PC-3 (cell line): ENCODE measurements around the gene PPP1R3D. TPM values are rescaled to one million over a fixed set of nuclear protein-coding genes. Genes with fewer than 3 reads are reported as not detected.

Experiments
- ATAC-seq: fragments of 200-7000 bp; cut with Tn5 transposase; 2 replicates; pipeline ENCODE4 v1.9.1; 2020; ENCODE audit warnings: mild to moderate bottlenecking, moderate library complexity
- BruUV-seq: library from RNA; stranded (reverse); fragments of 400-500 nt; replicated peaks from 2 replicates; lab custom pipeline; 2021; lab: Mats Ljungman, UMichigan
- CTCF ChIA-PET: fragments of 300-600 bp; sonication (Branson Sonifier 250); formaldehyde crosslinking; loops from one replicate; lab custom pipeline; 2022; ENCODE audit warnings: antibody characterized with exemption; lab: Charles Lee
- POLR2A ChIA-PET: fragments of 300-600 bp; sonication (Branson Sonifier 250); formaldehyde crosslinking; loops from one replicate; lab custom pipeline; 2022; ENCODE audit warnings: antibody characterized with exemption; ENCODE audit not compliant: unreplicated experiment; lab: Charles Lee
- DNase-seq: peaks from one replicate; pipeline ENCODE4 v3.0.0-alpha.2; 2015
- H2AFZ ChIP-seq: fragments of 300-600 bp; sonication (generic); 2 replicates; pipeline ENCODE4 v1.6.0; 2016; ENCODE audit warnings: antibody characterized with exemption, low read length
- H3F3A ChIP-seq: fragments of 300-600 bp; sonication (generic); one replicate; pipeline ENCODE4 v1.6.0; 2017; ENCODE audit warnings: antibody characterized with exemption, low read length, control low read depth, mild to moderate bottlenecking; ENCODE audit not compliant: unreplicated experiment
- H3K27ac ChIP-seq: fragments of 300-600 bp; sonication (generic); 2 replicates; pipeline ENCODE4 v1.5.1; 2016; ENCODE audit warnings: mild to moderate bottlenecking, low read length
- H3K27me3 ChIP-seq: fragments of 300-600 bp; sonication (generic); 2 replicates; pipeline ENCODE4 v1.6.1; 2016; ENCODE audit warnings: low read length, mixed read lengths
- H3K36me3 ChIP-seq: fragments of 300-600 bp; sonication (generic); 2 replicates; pipeline ENCODE4 v1.6.1; 2016; ENCODE audit warnings: low read depth, mixed run types, low read length, mixed read lengths
- H3K4me1 ChIP-seq: fragments of 300-600 bp; sonication (generic); 2 replicates; pipeline ENCODE4 v1.5.1; 2016; ENCODE audit warnings: low read length; ENCODE audit not compliant: insufficient read depth
- H3K4me2 ChIP-seq: fragments of 300-600 bp; sonication (generic); 2 replicates; pipeline ENCODE4 v1.6.0; 2016; ENCODE audit warnings: low read length
- H3K4me3 ChIP-seq: fragments of 300-600 bp; sonication (generic); 2 replicates; pipeline ENCODE4 v1.5.1; 2016; ENCODE audit warnings: mild to moderate bottlenecking, low read length, mixed read lengths
- H3K79me2 ChIP-seq: fragments of 300-600 bp; sonication (generic); 2 replicates; pipeline ENCODE4 v1.6.1; 2017; ENCODE audit warnings: low read length, mixed read lengths
- H3K9ac ChIP-seq: fragments of 300-600 bp; sonication (generic); 2 replicates; pipeline ENCODE4 v1.6.0; 2016; ENCODE audit warnings: mild to moderate bottlenecking, low read length
- H3K9me2 ChIP-seq: fragments of 300-600 bp; sonication (generic); replicated peaks from 2 replicates; pipeline ENCODE4 v1.6.1; 2016; ENCODE audit warnings: mixed run types, low read length, mixed read lengths
- H3K9me3 ChIP-seq: fragments of 300-600 bp; sonication (generic); 2 replicates; pipeline ENCODE4 v1.6.1; 2016; ENCODE audit warnings: low read length, mixed read lengths
- H4K20me1 ChIP-seq: fragments of 300-600 bp; sonication (generic); 2 replicates; pipeline ENCODE4 v1.6.1; 2016; ENCODE audit warnings: low read length, mixed read lengths
- EZH2 ChIP-seq: fragments of 300-600 bp; sonication (generic); IDR thresholded peaks from one replicate; pipeline ENCODE4 v1.6.1; 2017; ENCODE audit warnings: antibody characterized with exemption, mild to moderate bottlenecking, low read length; ENCODE audit not compliant: unreplicated experiment
- EZH2phosphoT487 ChIP-seq: fragments of 300-600 bp; sonication (generic); IDR thresholded peaks from 2 replicates; pipeline ENCODE4 v1.6.1; 2018; ENCODE audit warnings: mild to moderate bottlenecking, antibody characterized with exemption, low read length, borderline replicate concordance
- intact Hi-C: fragments of 100-400 bp; cut with micrococcal nuclease; formaldehyde crosslinking; loops from 2 replicates; pipeline ENCODE4 v1.9.0; 2023
- total RNA-seq: library from RNA; depleted of rRNA; stranded (reverse); fragments of >200 nt; gene quantifications from 2 replicates; pipeline ENCODE4 v1.2.3, GENCODE V29; 2014
- TF ChIP-seq, protein P1 (sequence below): fragments of 300-600 bp; sonication (generic); conservative IDR thresholded peaks from 2 replicates; pipeline ENCODE4 v1.5.1; 2017; ENCODE audit warnings: antibody characterized with exemption, low read depth, mild to moderate bottlenecking, low read length

PPP1R3D gene
- total RNA-seq, 1 experiment from 2014 or later: 6.3 TPM

- Histone ChIP-seq H3K9ac (no peak overlapping the region), H3K27ac (no peak overlapping the region), H3K79me2 (no peaks in the 10 kb centered on the region), H3K4me3 (no peak overlapping the region), H3K27me3 (no peaks in the 10 kb centered on the region), H3K4me2 (no peak overlapping the region), H4K20me1 (no peaks in the 10 kb centered on the region), H3K36me3 (no peaks in the 10 kb centered on the region), H2AFZ (no peak overlapping the region), H3K4me1 (peaks cover 26% of the 10 kb centered on the region), H3K9me2 (no peaks in the 10 kb centered on the region), H3F3A (no peaks in the 10 kb centered on the region), H3K9me3 (no peaks in the 10 kb centered on the region)
- no peak for DNase-seq
- POLR2A ChIA-PET: no interaction called here
- intact Hi-C loops: no loop called here
- CTCF ChIA-PET: no interaction called here
- no peak for TF ChIP-seq EZH2
- TF ChIP-seq, protein P1, sequence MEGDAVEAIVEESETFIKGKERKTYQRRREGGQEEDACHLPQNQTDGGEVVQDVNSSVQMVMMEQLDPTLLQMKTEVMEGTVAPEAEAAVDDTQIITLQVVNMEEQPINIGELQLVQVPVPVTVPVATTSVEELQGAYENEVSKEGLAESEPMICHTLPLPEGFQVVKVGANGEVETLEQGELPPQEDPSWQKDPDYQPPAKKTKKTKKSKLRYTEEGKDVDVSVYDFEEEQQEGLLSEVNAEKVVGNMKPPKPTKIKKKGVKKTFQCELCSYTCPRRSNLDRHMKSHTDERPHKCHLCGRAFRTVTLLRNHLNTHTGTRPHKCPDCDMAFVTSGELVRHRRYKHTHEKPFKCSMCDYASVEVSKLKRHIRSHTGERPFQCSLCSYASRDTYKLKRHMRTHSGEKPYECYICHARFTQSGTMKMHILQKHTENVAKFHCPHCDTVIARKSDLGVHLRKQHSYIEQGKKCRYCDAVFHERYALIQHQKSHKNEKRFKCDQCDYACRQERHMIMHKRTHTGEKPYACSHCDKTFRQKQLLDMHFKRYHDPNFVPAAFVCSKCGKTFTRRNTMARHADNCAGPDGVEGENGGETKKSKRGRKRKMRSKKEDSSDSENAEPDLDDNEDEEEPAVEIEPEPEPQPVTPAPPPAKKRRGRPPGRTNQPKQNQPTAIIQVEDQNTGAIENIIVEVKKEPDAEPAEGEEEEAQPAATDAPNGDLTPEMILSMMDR: no peak
- TF ChIP-seq EZH2phosphoT487: no peak
- no TSS peak for BruUV-seq
- no peak for ATAC-seq
Measured at GRCh38 chr20:59984541-59984940, 44.4 kb upstream of the PPP1R3D start.

DNA sequence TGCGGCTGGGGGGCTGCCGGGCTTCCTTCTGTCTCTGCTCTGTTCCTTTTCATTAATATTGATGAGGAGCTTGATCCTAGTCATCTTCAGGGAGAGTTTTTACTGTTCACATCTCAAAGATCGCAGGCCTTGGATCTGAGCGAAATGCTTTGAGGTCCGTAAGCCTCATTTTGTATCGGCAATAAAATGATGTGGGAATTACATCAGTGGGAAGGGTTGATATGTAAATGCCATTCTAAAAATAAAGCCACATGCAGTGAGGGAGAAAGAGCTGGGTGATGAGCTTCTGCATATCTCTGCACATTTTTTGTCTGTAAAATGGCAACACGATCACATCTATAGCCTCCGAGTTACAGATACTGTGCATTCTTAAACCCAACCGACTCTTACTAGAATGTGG, 43.0 kb upstream of the PPP1R3D start:
- DNase-seq (no peak), ATAC-seq (no peak)
- Histone ChIP-seq H3K4me2 (no peak overlapping the region), H3K4me1 (peaks cover 16% of the 10 kb centered on the region), H4K20me1 (no peaks in the 10 kb centered on the region), H3K36me3 (no peaks in the 10 kb centered on the region), H3K27ac (no peak overlapping the region), H3K4me3 (no peak overlapping the region), H3K9me3 (no peaks in the 10 kb centered on the region), H3F3A (no peaks in the 10 kb centered on the region), H3K79me2 (no peaks in the 10 kb centered on the region), H3K9me2 (no peaks in the 10 kb centered on the region), H2AFZ (no peak overlapping the region), H3K9ac (no peak overlapping the region), H3K27me3 (no peaks in the 10 kb centered on the region)
- BruUV-seq: no TSS peak
- no peak for TF ChIP-seq EZH2phosphoT487
- TF ChIP-seq, protein P1: no peak
- ChIA-PET POLR2A (no interaction called here), CTCF (no interaction called here)
- intact Hi-C loops: no loop called here

- Histone ChIP-seq H3K27me3 (no peaks in the 10 kb centered on the region), H3K4me2 (no peak overlapping the region), H2AFZ (no peak overlapping the region), H3K79me2 (no peaks in the 10 kb centered on the region), H3K9me2 (no peaks in the 10 kb centered on the region), H4K20me1 (no peaks in the 10 kb centered on the region), H3K9ac (no peak overlapping the region), H3K4me3 (no peak overlapping the region), H3K9me3 (no peaks in the 10 kb centered on the region), H3K36me3 (no peaks in the 10 kb centered on the region), H3K4me1 (peaks cover 9% of the 10 kb centered on the region), H3K27ac (no peak overlapping the region), H3F3A (no peaks in the 10 kb centered on the region)
- BruUV-seq: no TSS peak
- TF ChIP-seq EZH2phosphoT487 (no peak), EZH2 (no peak)
- TF ChIP-seq, protein P1: no peak
- no peak for DNase-seq
- POLR2A ChIA-PET: no interaction called here
- no peak for ATAC-seq
- intact Hi-C loops: no loop called here
- CTCF ChIA-PET: no interaction called here
Measured at GRCh38 chr20:59977086-59977485, 37.0 kb upstream of the PPP1R3D start.
